GM18505 (cell line): Measurements from ENCODE around the gene PTCD1.
"Not testable (repeated sequence)": the region's sequence is repeated elsewhere in the genome, so short reads cannot be mapped to it uniquely, and the experiment has no call there.

Experiments used
- ATAC-seq: cut with Tn5 transposase; IDR thresholded peaks from one replicate; pipeline ENCODE4 v1.9.1; 2021; ENCODE audit not compliant: unreplicated experiment
- POLR2A ChIP-seq: IDR thresholded peaks from 4 replicates; pipeline ENCODE4 v1.6.1; 2011; ENCODE audit warnings: borderline replicate concordance; ENCODE audit not compliant: insufficient read depth, insufficient read length; ENCODE audit errors: extremely low read depth

Gene PTCD1

DNA sequence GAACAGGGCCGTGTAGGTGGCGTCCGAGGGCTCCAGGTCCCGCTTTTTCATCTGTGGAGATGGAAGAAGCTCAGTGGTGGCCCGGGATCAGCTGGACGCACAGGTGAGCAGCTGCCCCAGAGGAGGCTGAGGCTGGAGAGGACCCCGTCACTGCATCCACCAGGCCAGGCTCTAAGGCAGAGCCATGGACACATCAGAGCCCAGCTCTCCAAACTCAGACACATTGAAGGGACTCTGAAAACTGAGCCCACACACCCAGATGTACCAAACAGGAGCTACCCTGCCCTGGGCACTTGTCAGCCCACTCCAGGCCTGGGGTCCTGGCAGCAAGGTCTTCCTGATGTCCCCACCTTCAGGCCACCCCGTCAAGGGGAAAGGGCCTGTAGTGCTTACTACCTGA is 8.8 kb downstream of the PTCD1 start:
- no peak for ATAC-seq
- no peak for TF ChIP-seq POLR2A

DNA sequence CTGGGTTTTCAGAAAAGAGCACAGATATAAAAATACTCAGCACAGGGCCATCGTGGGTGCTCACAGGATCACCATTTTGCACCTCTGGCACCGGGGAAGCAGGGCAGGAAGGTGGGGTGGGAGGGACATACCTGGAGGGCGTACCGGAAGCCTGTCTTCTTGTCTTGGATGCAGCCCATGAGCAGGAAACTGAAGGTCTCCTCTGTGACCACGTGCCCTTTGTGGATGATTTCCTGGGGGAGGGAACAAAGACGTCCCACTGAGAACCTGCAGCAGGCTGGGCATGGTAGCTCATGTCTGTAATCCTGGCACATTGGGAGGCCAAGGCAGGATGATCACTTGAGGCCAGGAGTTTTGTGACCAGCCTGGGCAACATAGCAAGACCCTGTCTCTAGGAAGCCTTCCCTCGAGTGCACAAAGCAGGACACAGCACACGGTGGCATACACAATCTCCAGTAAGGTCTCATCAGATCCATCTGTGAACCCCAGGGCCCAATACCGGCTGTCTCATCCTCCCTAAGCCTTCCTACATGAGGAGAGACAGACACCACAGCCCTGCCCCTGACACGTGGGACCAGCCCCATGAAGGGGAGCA is 9.5 kb downstream of the PTCD1 start:
- ATAC-seq = no peak
- no peak for TF ChIP-seq POLR2A

DNA sequence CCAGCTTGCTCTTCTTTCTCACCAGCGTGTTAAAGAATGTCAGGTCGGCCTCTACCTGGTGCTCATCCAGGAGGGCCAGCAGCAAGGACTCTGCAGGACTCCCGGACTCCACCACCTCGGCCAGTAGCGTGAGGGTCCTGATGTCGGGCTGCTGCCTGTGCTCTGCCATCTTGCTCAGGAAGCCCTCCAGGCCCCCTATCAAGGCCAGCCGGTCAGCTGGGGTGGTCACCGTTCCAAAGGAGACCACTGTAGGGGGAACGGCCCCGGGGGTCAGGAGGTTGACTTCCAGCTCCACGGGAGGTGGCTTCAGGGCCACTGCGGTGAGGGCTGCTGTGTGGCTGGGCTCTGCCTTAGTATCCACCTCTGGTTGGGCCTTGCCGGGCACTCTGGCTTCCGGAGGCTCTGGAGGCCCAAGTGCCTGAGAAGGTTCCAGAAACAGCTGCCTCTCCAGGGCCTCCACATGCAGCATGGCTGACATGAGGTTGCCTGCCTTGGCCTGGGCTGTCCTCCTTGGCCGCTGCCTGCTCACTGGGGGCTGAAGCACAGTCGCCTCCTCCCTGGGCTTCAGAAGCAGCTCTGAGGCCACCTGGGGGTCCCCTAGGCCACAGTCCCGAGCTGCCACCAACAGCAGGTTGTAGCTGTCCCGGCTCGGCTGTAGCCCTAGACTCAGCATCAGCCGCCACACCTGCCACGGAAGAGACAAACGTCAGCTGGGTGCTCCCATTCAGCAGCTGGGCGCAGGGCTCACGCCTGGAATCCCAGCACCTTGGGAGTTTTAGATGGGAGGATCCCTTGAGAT is 13.5 kb downstream of the PTCD1 start:
- no peak for TF ChIP-seq POLR2A
- ATAC-seq = no peak

GRCh38 chr7:99422625-99423024 is 16.0 kb downstream of the PTCD1 start:
- TF ChIP-seq POLR2A = no peak

DNA sequence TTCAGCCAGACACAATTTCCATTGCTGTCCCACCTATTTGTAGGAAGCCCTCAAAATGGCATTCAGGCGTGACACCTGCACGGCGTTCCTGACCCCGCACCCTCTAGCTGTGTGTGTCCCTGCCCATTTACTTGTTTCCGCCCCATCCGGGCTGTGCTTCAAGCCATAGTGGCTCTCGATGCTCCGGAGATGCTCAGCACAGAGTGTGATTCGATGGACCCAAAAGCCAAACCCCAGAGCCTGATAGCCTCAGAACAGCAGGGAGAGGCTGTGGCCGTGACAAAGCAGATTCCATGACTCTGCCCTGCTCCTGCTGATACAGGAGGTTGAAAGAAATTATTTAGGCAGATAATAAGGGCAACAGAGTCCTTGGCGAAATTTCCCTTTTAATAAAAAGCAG is 16.4 kb downstream of the PTCD1 start:
- TF ChIP-seq POLR2A = no peak
- no peak for ATAC-seq

More at GRCh38 chr7:99422625-99423024, 16.0 kb downstream of the PTCD1 start:
- no peak for ATAC-seq

GRCh38 chr7:99420986-99421385 is 17.6 kb downstream of the PTCD1 start:
- no peak for TF ChIP-seq POLR2A
- no peak for ATAC-seq

DNA sequence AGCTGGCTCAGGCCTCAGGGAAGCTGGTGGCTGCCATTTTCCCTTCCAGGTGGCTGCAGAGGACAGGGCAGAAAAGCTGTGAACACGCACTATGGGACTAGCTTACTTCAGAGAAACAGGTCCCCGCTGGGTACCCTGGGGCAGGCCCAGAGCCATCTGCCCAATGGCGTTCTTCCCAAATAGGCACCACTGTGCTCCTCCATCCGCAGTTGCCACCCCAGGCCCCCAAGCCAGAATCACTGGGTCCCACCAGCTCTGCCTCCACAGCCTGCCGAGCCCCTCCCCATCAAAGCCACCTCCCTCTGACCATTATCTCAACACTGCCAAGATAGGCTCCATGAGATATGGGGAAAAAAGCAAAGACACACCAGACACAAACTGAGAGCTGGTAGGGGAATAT is 18.4 kb downstream of the PTCD1 start:
- ATAC-seq = no peak
- TF ChIP-seq POLR2A = no peak

GRCh38 chr7:99419323-99420021 is 19.1 kb downstream of the PTCD1 start:
- no peak for ATAC-seq
- TF ChIP-seq POLR2A = no peak

GRCh38 chr7:99418260-99418659 is 20.3 kb downstream of the PTCD1 start:
- no peak for ATAC-seq
- no peak for TF ChIP-seq POLR2A

DNA sequence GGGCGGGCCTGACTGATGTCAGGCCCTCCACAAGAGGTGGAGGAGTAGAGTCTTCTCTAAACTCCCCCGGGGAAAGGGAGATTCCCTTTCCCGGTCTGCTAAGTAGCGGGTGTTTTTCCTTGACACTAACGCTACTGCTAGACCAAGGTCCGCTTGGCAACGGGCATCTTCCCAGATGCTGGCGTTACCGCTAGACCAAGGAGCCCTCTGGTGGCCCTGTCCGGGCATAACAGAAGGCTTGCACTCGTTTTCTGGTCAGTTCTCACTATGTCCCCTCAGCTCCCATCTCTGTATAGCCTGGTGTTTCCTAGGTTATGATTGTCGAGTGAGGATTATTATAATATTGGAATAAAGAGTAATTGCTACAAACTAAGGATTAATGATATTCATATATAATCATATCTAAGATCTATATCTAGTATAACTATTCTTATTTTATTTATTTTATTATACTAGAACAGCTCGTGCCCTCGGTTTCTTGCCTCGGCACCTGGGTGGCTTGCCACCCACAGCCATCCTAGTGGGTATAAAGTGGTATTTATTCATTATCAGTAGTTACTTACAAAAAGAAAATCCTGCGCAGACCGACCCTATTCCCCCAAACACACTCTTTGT is 23.0 kb downstream of the PTCD1 start:
- ATAC-seq = not testable (repeated sequence)

DNA sequence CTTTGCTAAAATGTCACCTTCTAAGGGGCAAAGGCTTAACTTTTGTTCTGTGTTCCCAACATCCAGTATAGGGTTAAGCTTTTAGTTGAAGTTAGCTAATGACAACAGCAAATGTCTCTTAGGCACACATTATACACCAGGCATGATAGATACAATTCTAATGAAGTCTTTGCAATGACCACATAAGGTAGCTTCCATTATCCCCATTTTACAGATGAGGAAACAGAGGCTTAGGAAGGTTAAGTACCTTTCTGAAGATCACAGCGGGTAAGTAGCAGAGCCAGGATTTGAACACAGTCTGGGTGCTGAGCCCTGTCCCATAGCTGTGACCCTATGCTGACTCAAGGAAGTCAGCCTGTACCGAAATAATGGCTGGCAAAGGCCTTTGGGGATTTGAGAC is 28.0 kb downstream of the PTCD1 start:
- TF ChIP-seq POLR2A = no peak
- no peak for ATAC-seq

DNA sequence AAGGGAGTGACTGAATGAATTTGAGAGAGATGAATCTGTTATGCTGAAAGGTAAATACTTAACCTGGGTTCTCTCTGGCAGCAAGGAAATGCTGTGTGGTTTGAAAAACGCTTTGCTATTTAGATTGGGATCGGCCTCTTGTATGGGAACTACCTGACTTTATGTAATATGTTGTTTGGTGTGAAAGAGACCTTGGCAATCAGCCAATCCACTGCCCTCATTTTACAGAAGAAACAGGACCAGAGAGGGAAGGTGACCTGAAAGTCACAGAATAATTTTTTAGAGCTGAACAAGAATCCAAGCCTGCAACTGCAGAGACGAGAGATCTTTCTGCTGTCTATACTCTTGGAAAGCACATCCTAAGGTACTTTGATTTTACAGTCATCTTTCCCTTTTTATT is 28.8 kb downstream of the PTCD1 start:
- TF ChIP-seq POLR2A = no peak
- ATAC-seq = no peak

- peak; percentile 4 for ATAC-seq
- TF ChIP-seq POLR2A = no peak
Observed at GRCh38 chr7:99409192-99409572, 29.4 kb downstream of the PTCD1 start.
